GM12878 (cell line): ENCODE data around the gene ERP27.

Experiments
- POLR2A ChIP-seq: IDR thresholded peaks from 2 replicates; pipeline ENCODE4 v1.6.1; 2011; ENCODE audit warnings: low read depth, mild to moderate bottlenecking, low read length
- TF ChIP-seq, protein P1 (sequence below), 3 experiments: IDR thresholded peaks in 2 of 3; conservative IDR thresholded peaks in 1 of 3; 2 replicates each; pipeline ENCODE4 v1.5.1; 2011; ENCODE audit warnings: low read depth in 3 of 3, low read length in 3 of 3, mild to moderate bottlenecking in 3 of 3, control low read depth in 2 of 3, moderate library complexity in 2 of 3, inconsistent platforms in 1 of 3, mixed read lengths in 1 of 3; ENCODE audit not compliant: control insufficient read depth in 2 of 3, insufficient read depth in 1 of 3; ENCODE audit errors: extremely low read depth in 1 of 3

DNA sequence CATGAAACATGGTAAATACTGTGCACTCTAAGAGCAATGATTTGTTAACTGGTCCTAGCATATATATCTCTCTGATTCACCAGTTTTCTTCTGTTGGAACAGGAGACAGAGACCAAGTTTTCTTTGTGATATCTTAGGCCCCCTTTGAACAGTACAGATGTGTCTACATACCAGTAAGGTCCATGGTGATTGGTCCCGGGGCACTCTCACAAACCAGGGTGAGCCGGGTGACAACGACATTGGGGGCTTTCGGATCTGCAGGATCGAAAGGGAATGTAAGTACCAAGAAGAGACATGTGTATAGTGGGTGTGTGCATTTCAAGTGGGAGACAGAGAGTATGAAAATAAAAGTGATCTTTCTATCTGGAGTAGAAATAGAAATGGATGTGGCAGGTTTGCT is 11.3 kb upstream of the ERP27 start:
- TF ChIP-seq, protein P1, sequence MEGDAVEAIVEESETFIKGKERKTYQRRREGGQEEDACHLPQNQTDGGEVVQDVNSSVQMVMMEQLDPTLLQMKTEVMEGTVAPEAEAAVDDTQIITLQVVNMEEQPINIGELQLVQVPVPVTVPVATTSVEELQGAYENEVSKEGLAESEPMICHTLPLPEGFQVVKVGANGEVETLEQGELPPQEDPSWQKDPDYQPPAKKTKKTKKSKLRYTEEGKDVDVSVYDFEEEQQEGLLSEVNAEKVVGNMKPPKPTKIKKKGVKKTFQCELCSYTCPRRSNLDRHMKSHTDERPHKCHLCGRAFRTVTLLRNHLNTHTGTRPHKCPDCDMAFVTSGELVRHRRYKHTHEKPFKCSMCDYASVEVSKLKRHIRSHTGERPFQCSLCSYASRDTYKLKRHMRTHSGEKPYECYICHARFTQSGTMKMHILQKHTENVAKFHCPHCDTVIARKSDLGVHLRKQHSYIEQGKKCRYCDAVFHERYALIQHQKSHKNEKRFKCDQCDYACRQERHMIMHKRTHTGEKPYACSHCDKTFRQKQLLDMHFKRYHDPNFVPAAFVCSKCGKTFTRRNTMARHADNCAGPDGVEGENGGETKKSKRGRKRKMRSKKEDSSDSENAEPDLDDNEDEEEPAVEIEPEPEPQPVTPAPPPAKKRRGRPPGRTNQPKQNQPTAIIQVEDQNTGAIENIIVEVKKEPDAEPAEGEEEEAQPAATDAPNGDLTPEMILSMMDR (IDR thresholded peaks at IDR 0.05 in 2 of 3, conservative IDR thresholded peaks at IDR 0.05 in 1 of 3; ENCODE audit: control insufficient read depth in 2 of 3, extremely low read depth in 1 of 3, insufficient read depth in 1 of 3, low read depth in 3 of 3, low read length in 3 of 3) = no peak
- no peak for TF ChIP-seq POLR2A
